GM15510 (cell line): Measurements from ENCODE around the gene NKD2.

Experiments
- POLR2A ChIP-seq: IDR thresholded peaks from 3 replicates; pipeline ENCODE4 v1.6.1; 2011; ENCODE audit warnings: borderline replicate concordance; ENCODE audit not compliant: insufficient read length; ENCODE audit errors: extremely low read depth

NKD2 gene

GRCh38 chr5:1065143-1065750 is 56.6 kb downstream of the NKD2 start:
- TF ChIP-seq POLR2A: no peak

- no peak for TF ChIP-seq POLR2A
Observed at GRCh38 chr5:1065891-1066650, 57.5 kb downstream of the NKD2 start.

DNA sequence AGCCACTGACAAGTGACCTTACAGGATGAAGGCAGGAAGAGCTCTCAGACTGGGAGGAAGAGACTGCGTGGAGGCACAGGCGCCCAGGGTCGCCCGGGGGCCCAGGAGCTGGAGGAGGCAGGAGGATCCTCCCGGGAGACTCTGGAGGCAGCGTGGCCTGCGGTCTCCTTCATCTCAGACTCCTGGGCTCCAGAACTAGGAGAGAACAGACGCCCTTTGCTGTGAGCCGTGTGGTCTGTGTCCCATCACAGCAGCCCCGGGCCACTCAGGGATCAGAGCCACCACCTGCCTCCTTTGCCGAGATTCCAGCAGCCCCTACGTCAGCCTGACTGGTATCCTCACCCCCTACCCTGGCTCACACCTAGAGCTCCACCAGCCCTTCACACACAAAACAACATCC is 58.1 kb downstream of the NKD2 start:
- TF ChIP-seq POLR2A: no peak

- no peak for TF ChIP-seq POLR2A
Observed at GRCh38 chr5:1067141-1068121, 58.8 kb downstream of the NKD2 start.

DNA sequence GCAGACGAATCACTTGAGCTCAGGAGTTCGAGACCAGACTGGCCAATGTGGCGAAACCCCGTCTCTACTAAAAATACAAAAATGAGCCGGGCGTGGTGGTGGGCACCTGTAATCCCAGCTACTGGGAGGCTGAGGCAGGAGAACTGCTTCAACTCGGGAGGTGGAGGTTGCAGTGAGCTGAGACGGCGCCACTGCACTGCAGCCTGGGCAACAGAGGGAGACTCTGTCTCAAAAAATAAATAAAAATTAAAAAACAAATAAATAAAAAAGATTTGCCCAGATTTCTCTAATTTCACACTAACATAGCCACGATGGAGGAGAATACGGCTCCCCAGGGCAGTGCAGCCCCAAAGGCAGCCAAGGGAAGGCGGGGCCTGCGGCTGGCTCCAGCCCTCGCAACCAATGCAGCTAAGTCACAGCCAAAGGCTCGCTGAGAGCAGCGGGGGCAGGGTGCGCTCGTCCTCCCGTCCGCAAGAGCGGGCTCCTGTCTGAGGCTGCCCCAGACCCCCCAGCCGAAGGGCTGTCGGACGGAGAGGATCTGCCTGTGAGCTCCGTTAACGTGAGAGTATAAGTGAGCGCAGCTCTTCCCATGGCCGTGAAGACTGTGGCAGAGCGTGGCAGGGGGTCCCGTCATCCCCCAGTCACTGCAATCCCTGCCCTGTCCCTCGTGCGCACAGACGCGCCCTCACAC is 59.7 kb downstream of the NKD2 start:
- TF ChIP-seq POLR2A: no peak

- no peak for TF ChIP-seq POLR2A
Observed at GRCh38 chr5:1068895-1069719, 60.5 kb downstream of the NKD2 start.

- no peak for TF ChIP-seq POLR2A
Observed at GRCh38 chr5:1069720-1070088, 61.1 kb downstream of the NKD2 start.

GRCh38 chr5:1073239-1074102 is 64.9 kb downstream of the NKD2 start:
- no peak for TF ChIP-seq POLR2A

DNA sequence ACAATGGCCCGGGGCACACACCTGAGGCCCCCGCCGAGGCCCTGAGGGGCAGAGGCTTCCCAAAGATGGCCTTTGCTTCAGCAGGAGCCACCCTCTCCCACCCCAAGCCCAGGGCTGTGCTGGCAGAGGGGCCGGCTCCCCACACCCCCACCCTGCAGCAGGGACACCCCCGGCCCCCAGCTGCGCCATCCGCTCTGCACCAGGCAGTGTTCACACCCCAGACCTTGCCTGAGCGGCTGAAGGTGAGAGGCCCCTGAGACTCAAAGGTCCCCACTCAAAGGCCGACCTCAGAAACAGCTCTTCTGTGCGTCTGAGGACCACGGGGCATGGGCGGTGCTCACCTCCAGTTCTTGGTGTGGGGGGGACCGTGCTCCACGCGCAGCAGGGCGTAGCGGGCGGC is 65.6 kb downstream of the NKD2 start:
- no peak for TF ChIP-seq POLR2A

GRCh38 chr5:1074816-1075554 is 66.4 kb downstream of the NKD2 start:
- TF ChIP-seq POLR2A: no peak

DNA sequence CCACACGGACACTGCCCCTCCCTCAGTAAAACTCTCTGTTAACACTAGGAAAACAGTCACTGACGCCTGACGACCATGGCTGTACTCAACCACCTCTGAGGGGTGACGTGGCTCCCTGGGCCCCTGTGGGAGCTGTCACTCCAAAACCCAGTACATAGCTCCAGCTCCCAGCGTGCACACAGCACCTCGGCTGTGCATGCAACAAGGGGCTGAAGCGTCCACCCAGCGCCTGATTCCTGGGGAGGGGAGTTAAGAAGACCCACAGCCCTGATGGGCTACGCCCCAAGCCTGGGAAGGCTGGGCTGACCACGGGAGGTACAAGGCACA is 66.9 kb downstream of the NKD2 start:
- TF ChIP-seq POLR2A: no peak

GRCh38 chr5:1075931-1076330 is 67.3 kb downstream of the NKD2 start:
- TF ChIP-seq POLR2A: no peak
